ENCODE results near the gene DUSP16. TPM values are rescaled to one million over a fixed set of nuclear protein-coding genes. Genes with fewer than 3 reads are reported as not detected.
A peak's percentile ranks its signal among the peaks of the same experiment; 100 is the strongest.

DUSP16 gene
- total and polyA plus RNA-seq, 2 of the 8 experiments (the other 6 are each of a cell fraction or from before 2014, with no cell fraction given) = 31.6 to 55.9 TPM

DNA sequence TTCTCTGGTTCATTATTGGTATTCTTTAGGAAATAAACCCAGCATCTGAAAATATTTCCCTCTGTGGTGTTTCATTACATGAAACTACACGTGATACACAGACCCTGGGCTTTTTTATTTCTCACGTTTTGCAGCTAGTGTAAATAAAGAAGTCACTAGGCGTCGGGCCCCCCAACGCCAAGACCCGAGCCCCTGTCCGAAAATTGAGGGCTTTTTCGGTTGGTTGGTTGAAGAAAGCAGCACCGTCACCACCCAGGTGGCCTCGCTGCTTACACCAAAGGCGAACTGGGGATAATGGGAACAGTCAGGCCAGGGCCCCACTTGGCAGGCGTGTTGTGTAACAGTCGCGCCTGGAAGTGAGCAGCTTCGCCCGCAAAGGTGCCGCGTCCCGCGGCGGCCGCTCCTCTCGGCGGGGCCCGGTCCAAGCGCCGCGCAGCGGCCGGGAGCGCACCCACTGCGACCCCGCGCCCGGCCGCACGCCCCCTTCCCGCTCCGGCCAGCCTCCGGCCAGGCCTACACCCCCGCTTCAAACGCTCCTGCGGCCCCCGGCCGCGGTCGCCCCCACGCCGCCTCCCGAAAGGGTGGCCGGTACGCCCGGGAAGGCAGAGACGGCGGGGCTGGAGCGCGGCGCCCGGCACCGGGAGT lies 1.2 kb downstream of the DUSP16 start:
- 1% methylated on average over 18 of the region's 60 CpGs; no CpG with 5 or more reads in 1 of the 2 experiments for WGBS, 2 experiments (ENCODE audit: extremely low coverage in 1 of 2, insufficient coverage in 1 of 2, insufficient read length in 1 of 2, insufficient replicate concordance in 2 of 2, low coverage in 1 of 2, low lambda C conversion rate in 2 of 2, missing lambda C conversion rate in 1 of 2)
- peak overlapping the region; percentile 80 for H3K27ac ChIP-seq (ENCODE audit: low read depth, low read length)
- FAIRE-seq = no peak
- H2AK5ac ChIP-seq (ENCODE audit: low read depth, low read length) = no peak overlapping the region
- no peaks in the 10 kb centered on the region for H3K27me3 ChIP-seq (replicated peaks in 1 of 4; ENCODE audit: control insufficient read depth in 3 of 4, extremely low read depth in 1 of 4, insufficient read depth in 3 of 4, low read length in 3 of 4)
- H4K91ac ChIP-seq (replicated peaks; ENCODE audit: insufficient read length, low read length) = peak overlapping the region; percentile 83
- ChIA-PET CTCF (ENCODE audit: partially characterized antibody) (no interaction called here), POLR2A (ENCODE audit: partially characterized antibody) (interaction anchor here (0.9 to 1.6 kb wide), 4 partner anchors 13 to 39 kb away, joined by 3 to 9 read pairs (median 3); no protein-coding TSS in a partner anchor)
- peak in 1 of 2 experiments; percentile 68 for DNase-seq (ENCODE audit: low read depth in 1 of 2, low spot score in 2 of 2)
- H3K36me3 ChIP-seq (ENCODE audit: control insufficient read depth in 2 of 4, insufficient read depth in 4 of 4, low read length in 3 of 4) = no peaks in the 10 kb centered on the region; a peak in 2 of 8 replicates
- peaks cover 12% of the 10 kb centered on the region for H3K23me2 ChIP-seq (ENCODE audit: low read depth, low read length)
- peak overlapping the region; percentile 83 for H2BK5ac ChIP-seq (ENCODE audit: low read depth, low read length)
- peak overlapping the region; percentile 95 for H3K18ac ChIP-seq (ENCODE audit: extremely low read depth, low read length)
- no peaks in the 10 kb centered on the region for H4K20me1 ChIP-seq (replicated peaks in 1 of 2; ENCODE audit: control insufficient read depth in 1 of 2, insufficient read depth in 2 of 2, low read length in 2 of 2)
- peak overlapping the region; percentile 79 to 96 (median 87) for H3K4me3 ChIP-seq (ENCODE audit: extremely low read depth in 1 of 4, insufficient read depth in 2 of 4, low read depth in 3 of 4, low read length in 4 of 4)
- peak overlapping the region; percentile 86 to 97 (median 89) for H3K9ac ChIP-seq (replicated peaks in 1 of 4; ENCODE audit: extremely low read depth in 1 of 4, low read depth in 3 of 4, low read length in 3 of 4)
- H3K56ac ChIP-seq (replicated peaks; ENCODE audit: insufficient read length, low read depth, low read length) = peak overlapping the region; percentile 90
- peak overlapping the region; percentile 95; the same call in 1 of the 2 replicates for H4K8ac ChIP-seq (ENCODE audit: extremely low read depth, insufficient read depth, low read length)
- no peak overlapping the region for H2BK20ac ChIP-seq (ENCODE audit: low read length)
- H3K9me3 ChIP-seq (ENCODE audit: insufficient read depth in 2 of 2, low read depth in 1 of 2, low read length in 1 of 2) = peaks cover 4 to 13% of the 10 kb centered on the region in 2 experiments; a peak in 2 of 4 replicates
- H3K23ac ChIP-seq (ENCODE audit: insufficient read length) = no peak overlapping the region
- H3K4me2 ChIP-seq (ENCODE audit: insufficient read depth in 1 of 2, low read depth in 2 of 2, low read length in 2 of 2) = peak overlapping the region; percentile 69 to 89
- H3K4ac ChIP-seq (replicated peaks; ENCODE audit: insufficient read length, low read depth, low read length) = peak overlapping the region; percentile 74
- H2BK120ac ChIP-seq (replicated peaks; ENCODE audit: low read depth, low read length) = no peak overlapping the region
- 0 out of 2 replicates have a peak overlapping the region, but pooled peaks have one; percentile 80 for H2BK12ac ChIP-seq (ENCODE audit: low read depth, low read length)
- no peak overlapping the region for H3K14ac ChIP-seq (ENCODE audit: insufficient read length)
- no peak overlapping the region for H2BK15ac ChIP-seq (ENCODE audit: low read length)
- peaks cover 3 to 49% of the 10 kb centered on the region in 2 experiments; a peak in 3 of 4 replicates for H3K79me2 ChIP-seq (ENCODE audit: control insufficient read depth in 1 of 2, insufficient read depth in 2 of 2, low read length in 2 of 2)
- H3K4me1 ChIP-seq (replicated peaks in 1 of 4; ENCODE audit: control insufficient read depth in 3 of 4, insufficient read depth in 4 of 4, low read length in 3 of 4) = peaks cover 4 to 13% (median 7%) of the 10 kb centered on the region in 4 experiments; a peak in 5 of 7 replicates
- no peak overlapping the region for H2AFZ ChIP-seq (ENCODE audit: low read length)
- 0 out of 2 replicates have a peak, but pooled peaks cover 2% of the 10 kb centered on the region for H3K79me1 ChIP-seq (ENCODE audit: low read depth, low read length)
- peak overlapping the region; percentile 92 for H4K5ac ChIP-seq (ENCODE audit: insufficient read length, low read depth, low read length)
- TF ChIP-seq SP4 (IDR thresholded peaks at IDR 0.05; ENCODE audit: low read length) (no peak), CEBPB (IDR thresholded peaks at IDR 0.05; ENCODE audit: low read depth, low read length) (peak; percentile 71; the same call in 1 of the 2 replicates), POLR2A (IDR thresholded peaks at IDR 0.05; ENCODE audit: control extremely low read depth in 1 of 2, low read depth in 2 of 2, low read length in 2 of 2) (peak; percentile 46 to 75), EGR1 (IDR thresholded peaks at IDR 0.05; ENCODE audit: borderline replicate concordance, low read depth, low read length) (no peak), SIN3A (conservative IDR thresholded peaks at IDR 0.05 in 1 of 2, IDR thresholded peaks at IDR 0.05 in 1 of 2; ENCODE audit: low read depth in 1 of 2, low read length in 2 of 2) (0 out of 4 replicates have a peak, but pooled peaks of 1 of the 2 experiments have one; percentile 61), MAFK (IDR thresholded peaks at IDR 0.05; ENCODE audit: low read depth, low read length) (no peak), JUND (IDR thresholded peaks at IDR 0.05; ENCODE audit: low read length) (no peak), SRF (IDR thresholded peaks at IDR 0.05; ENCODE audit: low read depth, low read length) (no peak), RBBP5 (IDR thresholded peaks at IDR 0.05; ENCODE audit: borderline replicate concordance, low read depth, low read length) (no peak; the same call in 1 of the 2 replicates), RXRA (IDR thresholded peaks at IDR 0.05; ENCODE audit: insufficient read depth, low read depth, low read length) (no peak), NRF1 (IDR thresholded peaks at IDR 0.05; ENCODE audit: low read depth, low read length) (no peak)
- TF ChIP-seq, protein P1, sequence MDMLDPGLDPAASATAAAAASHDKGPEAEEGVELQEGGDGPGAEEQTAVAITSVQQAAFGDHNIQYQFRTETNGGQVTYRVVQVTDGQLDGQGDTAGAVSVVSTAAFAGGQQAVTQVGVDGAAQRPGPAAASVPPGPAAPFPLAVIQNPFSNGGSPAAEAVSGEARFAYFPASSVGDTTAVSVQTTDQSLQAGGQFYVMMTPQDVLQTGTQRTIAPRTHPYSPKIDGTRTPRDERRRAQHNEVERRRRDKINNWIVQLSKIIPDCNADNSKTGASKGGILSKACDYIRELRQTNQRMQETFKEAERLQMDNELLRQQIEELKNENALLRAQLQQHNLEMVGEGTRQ (IDR thresholded peaks at IDR 0.05; ENCODE audit: low read length) = no peak
